Measurements from ENCODE around the gene EMSY.

Gene EMSY

GRCh38 chr11:76577226-76577920 is 132.6 kb downstream of the EMSY start:
- Histone ChIP-seq H3K27ac (replicated peaks) (no peak overlapping the region), H3K4me3 (replicated peaks; ENCODE audit: insufficient read depth, low read length) (no peak overlapping the region), H3K27me3 (ENCODE audit: insufficient read depth, poor library complexity, severe bottlenecking) (no peaks in the 10 kb centered on the region)
- no peak for DNase-seq (ENCODE audit: low read depth in 1 of 2, low spot score in 1 of 2)
- TF ChIP-seq POLR2AphosphoS5 (IDR thresholded peaks at IDR 0.05; ENCODE audit: low read depth) (no peak), GABPA (IDR thresholded peaks at IDR 0.05; ENCODE audit: low read depth) (no peak), SPI1 (IDR thresholded peaks at IDR 0.05; ENCODE audit: borderline replicate concordance, low read depth) (no peak), REST (IDR thresholded peaks at IDR 0.05; ENCODE audit: insufficient replicate concordance, low read depth) (no peak), CTCF (IDR thresholded peaks at IDR 0.05; ENCODE audit: insufficient read depth, low read length) (no peak)

DNA sequence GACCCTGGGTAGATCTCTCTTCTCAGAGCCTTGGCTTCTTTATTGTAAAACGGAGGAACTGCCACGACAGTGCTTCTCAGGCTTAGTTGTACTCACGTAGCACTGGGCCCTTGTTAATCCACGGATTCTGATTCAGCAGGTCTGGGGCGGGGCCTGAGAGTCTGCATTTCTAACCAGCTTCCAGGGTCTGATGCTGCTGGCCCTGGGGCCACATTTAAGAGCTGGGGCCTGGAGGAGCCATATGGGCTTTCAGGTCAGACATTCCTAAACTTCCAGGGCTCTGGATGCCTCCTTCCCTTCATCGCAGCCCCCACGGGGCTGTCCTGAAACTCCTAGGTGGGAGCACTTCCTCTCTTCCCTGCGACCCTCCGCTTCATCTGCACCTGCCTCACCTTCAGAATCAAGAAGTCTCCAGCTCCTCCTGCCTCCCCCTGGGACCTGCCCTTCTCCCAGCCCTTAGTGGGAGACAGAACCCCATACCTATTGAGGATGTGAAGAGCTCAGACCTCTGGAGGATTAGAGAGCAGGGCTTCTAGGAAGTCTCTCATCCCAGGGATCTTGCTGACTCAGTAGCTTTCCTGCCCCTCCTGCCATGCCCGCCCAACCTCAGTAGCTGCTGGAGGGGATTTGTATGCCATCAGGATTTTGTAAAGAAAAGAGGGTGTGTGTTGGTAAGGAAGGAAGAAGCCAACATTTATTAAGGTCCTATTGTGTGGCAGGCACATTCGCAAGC is 133.3 kb downstream of the EMSY start:
- no peaks in the 10 kb centered on the region for H3K27me3 ChIP-seq (ENCODE audit: insufficient read depth, poor library complexity, severe bottlenecking)
- TF ChIP-seq SPI1 (IDR thresholded peaks at IDR 0.05; ENCODE audit: borderline replicate concordance, low read depth) (no peak), POLR2AphosphoS5 (IDR thresholded peaks at IDR 0.05; ENCODE audit: low read depth) (no peak), CTCF (IDR thresholded peaks at IDR 0.05; ENCODE audit: insufficient read depth, low read length) (no peak), REST (IDR thresholded peaks at IDR 0.05; ENCODE audit: insufficient replicate concordance, low read depth) (no peak), GABPA (IDR thresholded peaks at IDR 0.05; ENCODE audit: low read depth) (no peak)
- H3K4me3 ChIP-seq (replicated peaks; ENCODE audit: insufficient read depth, low read length), result no peak overlapping the region
- no peak overlapping the region for H3K27ac ChIP-seq (replicated peaks)
- no peak for DNase-seq (ENCODE audit: low read depth in 1 of 2, low spot score in 1 of 2)

DNA sequence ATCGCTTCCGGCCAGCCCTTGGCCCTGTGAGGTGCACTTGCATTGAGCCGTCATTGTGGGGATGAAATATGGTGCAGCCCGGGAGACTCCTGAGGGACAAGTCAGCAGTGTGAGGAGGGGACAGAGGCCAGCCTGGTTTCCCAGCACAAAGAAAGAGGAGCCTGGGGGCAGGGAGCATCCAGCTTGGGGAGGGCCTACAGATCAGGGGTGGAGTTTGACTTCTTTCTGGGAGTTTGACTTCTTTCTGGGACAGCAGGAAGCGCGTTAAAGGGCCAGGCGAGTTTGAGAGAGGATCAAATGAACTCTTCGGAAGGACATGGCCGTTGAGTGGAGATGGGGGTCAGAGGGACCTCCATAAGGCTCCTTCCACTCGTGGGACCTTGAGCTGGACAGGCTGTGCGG is 133.8 kb downstream of the EMSY start:
- DNase-seq (ENCODE audit: low read depth in 1 of 2, low spot score in 1 of 2), result no peak
- Histone ChIP-seq H3K27ac (replicated peaks) (no peak overlapping the region), H3K4me3 (replicated peaks; ENCODE audit: insufficient read depth, low read length) (no peak overlapping the region), H3K27me3 (ENCODE audit: insufficient read depth, poor library complexity, severe bottlenecking) (no peaks in the 10 kb centered on the region)
- TF ChIP-seq CTCF (IDR thresholded peaks at IDR 0.05; ENCODE audit: insufficient read depth, low read length) (no peak), SPI1 (IDR thresholded peaks at IDR 0.05; ENCODE audit: borderline replicate concordance, low read depth) (no peak), GABPA (IDR thresholded peaks at IDR 0.05; ENCODE audit: low read depth) (no peak), REST (IDR thresholded peaks at IDR 0.05; ENCODE audit: insufficient replicate concordance, low read depth) (no peak), POLR2AphosphoS5 (IDR thresholded peaks at IDR 0.05; ENCODE audit: low read depth) (no peak)

All from HL-60 (cell line).